Glutamatergic neuron (in vitro differentiated cells): ENCODE results near the gene EVI5. TPM values are rescaled to one million over a fixed set of nuclear protein-coding genes. Genes with fewer than 3 reads are reported as not detected.
"Not testable (repeated sequence)": the region's sequence is repeated elsewhere in the genome, so short reads cannot be mapped to it uniquely, and the experiment has no call there.

ENCODE experiments used
- DNase-seq: peaks from one replicate; pipeline ENCODE4 v3.0.0; 2022
- H3K27ac Mint-ChIP-seq: one replicate; pipeline ENCODE4 v1.8.0; 2020; ENCODE audit warnings: mild to moderate bottlenecking, mixed read lengths, inconsistent platforms; ENCODE audit not compliant: unreplicated experiment
- H3K27me3 Mint-ChIP-seq: one replicate; pipeline ENCODE4 v1.8.0; 2020; ENCODE audit warnings: mild to moderate bottlenecking, moderate library complexity, mixed read lengths, inconsistent platforms; ENCODE audit not compliant: unreplicated experiment
- H3K36me3 Mint-ChIP-seq: one replicate; pipeline ENCODE4 v1.8.0; 2020; ENCODE audit warnings: mild to moderate bottlenecking, mixed read lengths, inconsistent platforms; ENCODE audit not compliant: unreplicated experiment
- H3K4me1 Mint-ChIP-seq: one replicate; pipeline ENCODE4 v1.8.0; 2020; ENCODE audit warnings: mild to moderate bottlenecking, low read depth, mixed read lengths, inconsistent platforms; ENCODE audit not compliant: unreplicated experiment
- H3K4me3 Mint-ChIP-seq: one replicate; pipeline ENCODE4 v1.8.0; 2020; ENCODE audit warnings: mild to moderate bottlenecking, mixed read lengths, inconsistent platforms; ENCODE audit not compliant: unreplicated experiment
- H3K9me3 Mint-ChIP-seq: one replicate; pipeline ENCODE4 v1.8.0; 2020; ENCODE audit warnings: mild to moderate bottlenecking, moderate library complexity, mixed read lengths, inconsistent platforms; ENCODE audit not compliant: unreplicated experiment
- total RNA-seq: library from RNA; stranded (reverse); fragmentation: NEBNext Ultra II Directional; extraction: Animal tissue kit (Norgen Biotek cat#: 25700); gene quantifications from one replicate; pipeline ENCODE4 v1.2.1, GENCODE V29; 2021; ENCODE audit not compliant: unreplicated experiment
- TF ChIP-seq, protein P1 (sequence below): fragments of 200-600 bp; sonication (generic); IDR thresholded peaks from one replicate; pipeline ENCODE4 v1.5.0; 2021; ENCODE audit not compliant: partially characterized antibody, unreplicated experiment

The EVI5 gene
- total RNA-seq, 1 donor from 2014 or later = 19.5 TPM

DNA sequence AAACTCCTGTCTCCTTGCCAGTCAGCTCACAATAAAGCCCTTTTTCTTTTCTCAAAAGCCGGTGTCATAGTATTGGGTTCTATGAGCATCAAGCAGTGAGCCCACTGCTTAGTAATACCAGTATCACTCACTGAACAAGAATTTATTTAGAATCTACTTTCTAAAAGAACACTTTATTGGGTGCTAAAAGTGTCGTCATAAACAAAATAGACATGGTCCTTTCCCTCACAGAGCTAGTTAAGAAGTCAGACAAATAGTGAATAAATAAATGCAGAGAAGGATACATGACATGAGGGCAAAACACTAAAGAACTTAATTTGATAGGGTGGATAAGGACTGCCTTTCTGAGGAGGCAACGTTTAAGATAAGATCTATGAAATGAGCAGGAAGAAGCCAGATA is 32.2 kb downstream of the EVI5 start:
- TF ChIP-seq, protein P1, sequence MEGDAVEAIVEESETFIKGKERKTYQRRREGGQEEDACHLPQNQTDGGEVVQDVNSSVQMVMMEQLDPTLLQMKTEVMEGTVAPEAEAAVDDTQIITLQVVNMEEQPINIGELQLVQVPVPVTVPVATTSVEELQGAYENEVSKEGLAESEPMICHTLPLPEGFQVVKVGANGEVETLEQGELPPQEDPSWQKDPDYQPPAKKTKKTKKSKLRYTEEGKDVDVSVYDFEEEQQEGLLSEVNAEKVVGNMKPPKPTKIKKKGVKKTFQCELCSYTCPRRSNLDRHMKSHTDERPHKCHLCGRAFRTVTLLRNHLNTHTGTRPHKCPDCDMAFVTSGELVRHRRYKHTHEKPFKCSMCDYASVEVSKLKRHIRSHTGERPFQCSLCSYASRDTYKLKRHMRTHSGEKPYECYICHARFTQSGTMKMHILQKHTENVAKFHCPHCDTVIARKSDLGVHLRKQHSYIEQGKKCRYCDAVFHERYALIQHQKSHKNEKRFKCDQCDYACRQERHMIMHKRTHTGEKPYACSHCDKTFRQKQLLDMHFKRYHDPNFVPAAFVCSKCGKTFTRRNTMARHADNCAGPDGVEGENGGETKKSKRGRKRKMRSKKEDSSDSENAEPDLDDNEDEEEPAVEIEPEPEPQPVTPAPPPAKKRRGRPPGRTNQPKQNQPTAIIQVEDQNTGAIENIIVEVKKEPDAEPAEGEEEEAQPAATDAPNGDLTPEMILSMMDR = no peak
- Mint-ChIP-seq H3K4me1 (peaks cover 6% of the 10 kb centered on the region), H3K27me3 (no peaks in the 10 kb centered on the region), H3K9me3 (no peaks in the 10 kb centered on the region), H3K27ac (no peak overlapping the region), H3K36me3 (no peaks in the 10 kb centered on the region), H3K4me3 (no peak overlapping the region)
- DNase-seq = no peak

DNA sequence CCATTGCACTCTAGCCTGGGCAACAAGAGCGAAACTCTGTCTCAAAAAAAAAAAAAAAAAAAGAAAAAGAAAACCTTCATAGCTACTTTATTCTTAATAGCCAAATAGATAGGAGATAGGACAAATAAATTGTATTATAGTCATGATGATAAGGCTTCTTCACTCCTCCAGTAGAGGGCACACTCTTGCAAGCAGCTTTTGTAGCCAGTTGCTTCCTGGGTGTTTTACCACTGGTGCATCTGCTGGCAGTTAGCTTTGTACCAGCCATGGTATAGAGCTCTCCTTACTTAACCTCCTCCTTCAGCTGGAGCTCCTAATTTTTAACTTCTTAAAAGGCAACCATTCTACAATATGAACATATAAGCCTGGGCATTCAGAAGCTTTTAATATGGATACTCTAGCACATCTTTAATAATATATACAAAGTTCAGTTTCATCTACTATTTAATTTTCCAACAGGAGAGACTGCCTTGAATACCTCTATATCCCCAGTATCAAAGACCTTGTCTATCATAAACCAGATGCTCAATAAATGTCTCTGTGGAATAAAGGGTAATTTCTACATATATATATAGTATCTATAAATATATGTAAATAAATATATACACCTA is 35.8 kb downstream of the EVI5 start:
- Mint-ChIP-seq H3K36me3 (no peaks in the 10 kb centered on the region), H3K4me3 (no peak overlapping the region), H3K4me1 (no peaks in the 10 kb centered on the region), H3K9me3 (no peaks in the 10 kb centered on the region), H3K27me3 (no peaks in the 10 kb centered on the region), H3K27ac (no peak overlapping the region)
- TF ChIP-seq, protein P1 = peak; percentile 46
- no peak for DNase-seq

DNA sequence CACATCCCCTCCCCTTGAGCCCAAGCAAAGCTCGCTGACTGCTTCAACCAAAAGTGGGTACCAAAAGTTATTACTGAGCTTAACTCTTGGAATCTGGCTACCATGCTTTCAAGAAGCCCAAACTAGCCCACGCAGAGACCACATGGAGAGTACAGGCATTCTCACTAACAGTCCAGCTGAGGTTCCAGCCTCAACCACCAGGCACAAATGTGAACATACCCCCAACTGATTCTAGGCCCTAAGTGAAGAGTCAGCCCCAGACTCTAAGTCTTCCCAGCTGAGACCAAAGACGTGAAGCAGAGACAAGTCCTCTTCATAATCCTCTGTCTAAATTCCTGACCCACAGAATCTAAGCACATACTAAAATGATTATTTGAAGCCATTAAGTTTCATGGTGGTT is 36.8 kb downstream of the EVI5 start:
- H3K27me3 Mint-ChIP-seq = no peaks in the 10 kb centered on the region
- H3K4me3 Mint-ChIP-seq = no peak overlapping the region
- no peaks in the 10 kb centered on the region for H3K4me1 Mint-ChIP-seq
- H3K9me3 Mint-ChIP-seq = no peaks in the 10 kb centered on the region
- no peak for DNase-seq
- H3K36me3 Mint-ChIP-seq = no peaks in the 10 kb centered on the region
- no peak overlapping the region for H3K27ac Mint-ChIP-seq
- TF ChIP-seq, protein P1 = no peak

DNA sequence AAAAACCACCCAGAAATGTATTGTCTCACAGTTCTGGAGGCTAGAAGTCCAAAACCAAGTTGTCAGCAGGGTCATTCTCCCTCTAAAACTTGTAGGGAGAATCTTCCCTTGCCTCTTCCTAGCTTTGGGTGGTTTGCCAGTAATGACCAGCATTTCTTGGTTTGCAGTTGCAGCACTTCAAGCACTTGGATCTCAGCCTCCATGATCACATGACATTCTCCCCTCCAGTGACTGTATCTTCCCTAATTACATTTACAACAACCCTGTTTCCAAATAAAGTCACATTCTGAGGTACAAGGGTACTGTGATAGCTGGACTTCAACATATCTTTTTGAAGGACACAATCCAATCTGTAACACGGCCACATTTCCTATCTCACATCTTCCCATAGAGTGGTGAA is 37.2 kb downstream of the EVI5 start:
- no peaks in the 10 kb centered on the region for H3K36me3 Mint-ChIP-seq
- no peaks in the 10 kb centered on the region for H3K27me3 Mint-ChIP-seq
- H3K9me3 Mint-ChIP-seq = no peaks in the 10 kb centered on the region
- DNase-seq = no peak
- no peak overlapping the region for H3K4me3 Mint-ChIP-seq
- no peaks in the 10 kb centered on the region for H3K4me1 Mint-ChIP-seq
- H3K27ac Mint-ChIP-seq = no peak overlapping the region
- TF ChIP-seq, protein P1 = no peak

DNA sequence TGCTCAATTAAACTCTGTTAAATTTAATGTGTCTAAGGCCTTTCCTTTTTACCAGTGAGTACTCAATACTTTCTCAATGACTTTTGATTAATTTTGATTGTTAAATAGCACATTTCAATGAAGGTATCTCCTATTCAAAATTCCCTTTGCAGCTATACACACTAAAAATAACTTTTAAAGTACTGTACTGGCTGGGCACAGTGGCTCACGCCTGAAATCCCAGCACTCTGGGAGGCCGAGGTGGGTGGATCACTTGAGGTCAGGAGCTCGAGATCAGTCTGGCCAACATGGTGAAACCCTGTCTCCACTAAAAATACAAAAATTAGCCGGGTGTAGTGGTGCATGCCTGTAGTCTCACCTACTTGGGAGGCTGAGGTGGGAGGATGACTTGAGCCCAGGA is 38.7 kb downstream of the EVI5 start:
- H3K27me3 Mint-ChIP-seq, H3K4me3 Mint-ChIP-seq, H3K4me1 Mint-ChIP-seq, H3K9me3 Mint-ChIP-seq, DNase-seq, H3K27ac Mint-ChIP-seq, H3K36me3 Mint-ChIP-seq: not testable (repeated sequence)
